A549 (cell line): ENCODE data around the gene A4GNT. TPM values are rescaled to one million over a fixed set of nuclear protein-coding genes. Genes with fewer than 3 reads are reported as not detected.

ENCODE experiments used
- ATAC-seq, 2 experiments: fragments of 200-7000 bp in 1 of 2; fragments of >200 bp in 1 of 2; cut with Nextera tagmentation in 1 of 2; cut with Tn5 transposase in 1 of 2; 3 replicates each; pipeline versions ENCODE4 v1.8.0 to v1.9.1; 2018 to 2020; ENCODE audit warnings: mild to moderate bottlenecking in 1 of 2, moderate library complexity in 1 of 2
- CTCF ChIA-PET: fragments of 300-600 bp; sonication (Branson Sonifier 250); formaldehyde crosslinking; extraction: SDS; loops from one replicate; lab custom pipeline; 2021; ENCODE audit warnings: antibody characterized with exemption, inconsistent platforms; lab: Yijun Ruan, JAX
- POLR2A ChIA-PET: fragments of 350-600 bp; formaldehyde crosslinking; extraction: SDS; loops from one replicate; lab custom pipeline; 2021; ENCODE audit warnings: antibody characterized with exemption, inconsistent platforms; lab: Yijun Ruan, JAX
- DNase-seq, 2 experiments: peaks; one replicate each; pipeline versions ENCODE4 v3.0.0 to v3.0.0-alpha.2; 2011 to 2016; ENCODE audit warnings: low read depth in 1 of 2, low spot score in 1 of 2
- FAIRE-seq: peaks from 2 replicates; lab custom pipeline; 2011; peaks lifted over from hg19 to GRCh38; lab: Jason Lieb, UNC
- H3K27ac ChIP-seq, 2 experiments: fragments of >200 bp; sonication (Bioruptor Twin); formaldehyde crosslinking; 3 replicates each; pipeline ENCODE4 v1.5.1; 2016 to 2017
- H3K4me1 ChIP-seq: fragments of >200 bp; sonication (Bioruptor Twin); formaldehyde crosslinking; 3 replicates; pipeline ENCODE4 v1.6.1; 2016
- H3K4me2 ChIP-seq: fragments of >200 bp; sonication (Bioruptor Twin); formaldehyde crosslinking; 3 replicates; pipeline ENCODE4 v1.6.1; 2016
- H3K4me3 ChIP-seq: fragments of >200 bp; sonication (Bioruptor Twin); formaldehyde crosslinking; 3 replicates; pipeline ENCODE4 v1.5.1; 2016
- H3K9me3 ChIP-seq: fragments of >200 bp; sonication (Bioruptor Twin); formaldehyde crosslinking; 3 replicates; pipeline ENCODE4 v1.6.1; 2016
- CBX2 ChIP-seq: fragments of 200-600 bp; sonication (generic); IDR thresholded peaks from 2 replicates; pipeline ENCODE4 v1.6.1; 2016; ENCODE audit warnings: low read depth, mild to moderate bottlenecking, borderline replicate concordance
- EHMT2 ChIP-seq: fragments of 200-600 bp; sonication (generic); IDR thresholded peaks from 2 replicates; pipeline ENCODE4 v1.6.1; 2016; ENCODE audit warnings: antibody characterized with exemption, low read depth, mild to moderate bottlenecking, moderate library complexity
- FOXS1 ChIP-seq: fragments of 250-450 bp; sonication (Bioruptor Pico); IDR thresholded peaks from 2 replicates; pipeline ENCODE4 v1.5.0; 2020; ENCODE audit warnings: mild to moderate bottlenecking, moderate library complexity
- HEYL ChIP-seq: fragments of 250-450 bp; sonication (Bioruptor Pico); IDR thresholded peaks from 2 replicates; pipeline ENCODE4 v1.8.0; 2021; ENCODE audit warnings: mild to moderate bottlenecking, moderate library complexity
- HOXA7 ChIP-seq: fragments of 250-450 bp; sonication (Bioruptor Pico); IDR thresholded peaks from 2 replicates; pipeline ENCODE4 v1.5.0; 2020; ENCODE audit warnings: mild to moderate bottlenecking, moderate library complexity
- HOXB13 ChIP-seq: fragments of 250-450 bp; sonication (Bioruptor Pico); IDR thresholded peaks from 2 replicates; pipeline ENCODE4 v1.5.0; 2020; ENCODE audit warnings: low read depth, mild to moderate bottlenecking, moderate library complexity
- HOXB5 ChIP-seq: fragments of 250-450 bp; sonication (Bioruptor Pico); IDR thresholded peaks from 2 replicates; pipeline ENCODE4 v1.5.0; 2020; ENCODE audit warnings: mild to moderate bottlenecking, moderate library complexity
- JUNB ChIP-seq: fragments of >200 bp; sonication (Bioruptor Twin); formaldehyde crosslinking; IDR thresholded peaks from 2 replicates; pipeline ENCODE4 v1.6.1; 2016
- KDM1A ChIP-seq: fragments of 200-600 bp; sonication (generic); IDR thresholded peaks from 2 replicates; pipeline ENCODE4 v1.6.1; 2016; ENCODE audit warnings: low read depth, mild to moderate bottlenecking
- MAFK ChIP-seq: fragments of 450-650 bp; IDR thresholded peaks from 2 replicates; pipeline ENCODE4 v1.6.1; 2014; ENCODE audit not compliant: partially characterized antibody
- NFE2L2 ChIP-seq: fragments of 150-350 bp; conservative IDR thresholded peaks from 2 replicates; pipeline ENCODE4 v1.6.1; 2014; ENCODE audit warnings: low read length
- NPAS2 ChIP-seq: fragments of 250-450 bp; sonication (Bioruptor Pico); IDR thresholded peaks from 2 replicates; pipeline ENCODE4 v1.8.0; 2022; ENCODE audit warnings: mild to moderate bottlenecking, moderate library complexity, borderline replicate concordance
- POLR2AphosphoS2 ChIP-seq: conservative IDR thresholded peaks from 2 replicates; pipeline ENCODE4 v1.6.1; 2012; ENCODE audit warnings: low read length, improper control_type of control experiment, inconsistent platforms
- RFX5 ChIP-seq: fragments of 450-650 bp; IDR thresholded peaks from 2 replicates; pipeline ENCODE4 v1.7.1; 2014; ENCODE audit warnings: antibody characterized with exemption, mild to moderate bottlenecking, moderate library complexity
- SMC3 ChIP-seq: fragments of >200 bp; sonication (Bioruptor Twin); formaldehyde crosslinking; IDR thresholded peaks from 3 replicates; pipeline ENCODE4 v1.6.1; 2018; ENCODE audit warnings: inconsistent platforms
- ZNF302 ChIP-seq: fragments of 250-450 bp; sonication (Bioruptor Pico); IDR thresholded peaks from 2 replicates; pipeline ENCODE4 v1.9.0; 2021; ENCODE audit warnings: inconsistent platforms, mild to moderate bottlenecking, moderate library complexity
- WGBS: methylation state at CpG from one replicate; pipeline ENCODE4 v1.1.6; 2017; ENCODE audit errors: missing lambda C conversion rate; 5-methylcytosine and 5-hydroxymethylcytosine counted together
- polyA plus RNA-seq, 4 experiments: library from polyadenylated mRNA; depleted of rRNA in 3 of 4; stranded (reverse); fragments of >200 nt; fragmentation: RNase III in 1 of 4; extraction: RNeasy Plus Mini Kit Qiagen cat#74134 plus additional on column Dnase treatment in 1 of 4; gene quantifications; 2 replicates in 3 of 4; 3 replicates in 1 of 4; pipeline ENCODE4 v1.2.3, GENCODE V29; 2011 to 2017
- TF ChIP-seq, protein P1 (sequence below): fragments of >200 bp; sonication (Bioruptor Twin); formaldehyde crosslinking; IDR thresholded peaks from 3 replicates; pipeline ENCODE4 v1.6.1; 2016
- TF ChIP-seq, protein P2 (sequence below): fragments of >200 bp; sonication (Bioruptor Twin); formaldehyde crosslinking; IDR thresholded peaks from 3 replicates; pipeline ENCODE4 v1.5.1; 2016
- TF ChIP-seq, protein P3 (sequence below): fragments of >200 bp; sonication (Bioruptor Twin); formaldehyde crosslinking; IDR thresholded peaks from 2 replicates; pipeline ENCODE4 v1.6.1; 2016
- TF ChIP-seq, protein P4 (sequence below): fragments of 250-450 bp; sonication (Bioruptor Pico); IDR thresholded peaks from 2 replicates; pipeline ENCODE4 v1.5.0; 2020; ENCODE audit warnings: low read depth, mild to moderate bottlenecking, moderate library complexity
- TF ChIP-seq, protein P5 (sequence below): fragments of 250-450 bp; sonication (Bioruptor Pico); IDR thresholded peaks from 2 replicates; pipeline ENCODE4 v1.5.0; 2021; ENCODE audit warnings: mild to moderate bottlenecking, moderate library complexity, borderline replicate concordance
- TF ChIP-seq, protein P6 (sequence below): IDR thresholded peaks from 2 replicates; pipeline ENCODE4 v1.6.1; 2012

The A4GNT gene
- polyA plus RNA-seq, 2 of the 4 experiments (the other 2 are of a cell fraction) = not detected

DNA sequence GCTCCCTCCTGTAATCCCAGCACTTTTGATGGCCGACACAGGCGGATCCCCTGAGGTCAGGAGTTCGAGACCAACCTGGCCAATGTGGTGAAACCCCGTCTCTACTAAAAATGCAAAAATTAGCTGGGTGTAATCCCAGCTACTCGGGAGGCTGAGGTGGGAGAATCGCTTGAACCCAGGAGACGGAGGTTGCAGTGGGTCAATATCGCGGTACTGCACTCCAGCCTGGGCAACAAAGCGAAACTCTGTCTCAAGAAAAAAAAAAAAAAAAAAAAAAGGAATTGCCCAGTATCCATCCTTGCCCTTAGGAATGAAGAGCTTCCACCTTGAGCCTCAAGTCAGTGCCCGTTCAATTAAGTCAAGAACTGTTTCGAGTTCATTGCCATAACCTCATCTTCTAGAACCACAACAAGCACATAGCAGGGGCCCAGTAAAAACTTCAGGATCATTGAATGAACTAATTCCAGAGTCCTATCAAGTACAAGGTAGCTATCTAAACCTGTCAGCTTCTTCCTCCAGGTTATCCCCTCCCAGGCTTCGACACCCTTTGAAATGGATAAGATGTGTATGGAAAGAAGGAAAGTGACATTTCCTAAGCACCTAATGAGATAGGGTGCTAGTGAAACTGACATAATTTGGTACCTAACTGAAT, 41.7 kb upstream of the A4GNT start (continued):
- TF ChIP-seq, protein P1, sequence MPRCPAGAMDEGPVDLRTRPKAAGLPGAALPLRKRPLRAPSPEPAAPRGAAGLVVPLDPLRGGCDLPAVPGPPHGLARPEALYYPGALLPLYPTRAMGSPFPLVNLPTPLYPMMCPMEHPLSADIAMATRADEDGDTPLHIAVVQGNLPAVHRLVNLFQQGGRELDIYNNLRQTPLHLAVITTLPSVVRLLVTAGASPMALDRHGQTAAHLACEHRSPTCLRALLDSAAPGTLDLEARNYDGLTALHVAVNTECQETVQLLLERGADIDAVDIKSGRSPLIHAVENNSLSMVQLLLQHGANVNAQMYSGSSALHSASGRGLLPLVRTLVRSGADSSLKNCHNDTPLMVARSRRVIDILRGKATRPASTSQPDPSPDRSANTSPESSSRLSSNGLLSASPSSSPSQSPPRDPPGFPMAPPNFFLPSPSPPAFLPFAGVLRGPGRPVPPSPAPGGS = no peak
- TF ChIP-seq MAFK (no peak), KDM1A (no peak), HOXB13 (CRISPR knock-in tag) (no peak), HOXA7 (no peak)

DNA sequence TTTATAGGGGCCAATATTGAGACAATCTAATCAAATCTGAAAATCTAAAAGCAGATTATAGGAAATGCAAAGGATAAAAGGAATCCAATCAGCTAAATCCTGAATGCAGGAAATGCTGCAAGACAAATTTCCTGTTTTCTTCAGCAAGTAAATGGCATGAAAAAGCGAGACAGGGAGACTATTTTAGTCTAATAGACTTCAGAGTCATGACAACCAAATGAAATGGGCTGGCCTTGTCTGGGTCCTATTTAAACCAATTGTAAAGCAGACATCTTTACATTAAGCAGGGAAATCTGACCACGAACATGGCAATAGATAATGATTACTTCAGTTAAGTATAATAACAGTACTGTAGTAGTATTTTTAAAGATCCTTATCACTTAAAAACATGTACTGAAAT, 40.4 kb upstream of the A4GNT start:
- ATAC-seq = no peak
- 88% methylated on average over 2 of the region's 2 CpGs for WGBS
- Histone ChIP-seq H3K4me3 (no peak overlapping the region), H3K4me2 (no peak overlapping the region), H3K27ac (no peak overlapping the region), H3K4me1 (peaks cover 6% of the 10 kb centered on the region; the same call in 1 of the 3 replicates), H3K9me3 (no peaks in the 10 kb centered on the region)
- no peak for DNase-seq
- POLR2A ChIA-PET = interaction anchor here (1.1 kb wide), 1 partner anchor 15 kb away, joined by 3 read pairs; no protein-coding TSS in a partner anchor
- TF ChIP-seq ZNF302 (CRISPR knock-in tag) (no peak), RFX5 (no peak)
- FAIRE-seq = no peak
- CTCF ChIA-PET = interaction anchor here (0.6 to 0.9 kb wide), 2 partner anchors 28 to 245 kb away, joined by 3 read pairs; no protein-coding TSS in a partner anchor

DNA sequence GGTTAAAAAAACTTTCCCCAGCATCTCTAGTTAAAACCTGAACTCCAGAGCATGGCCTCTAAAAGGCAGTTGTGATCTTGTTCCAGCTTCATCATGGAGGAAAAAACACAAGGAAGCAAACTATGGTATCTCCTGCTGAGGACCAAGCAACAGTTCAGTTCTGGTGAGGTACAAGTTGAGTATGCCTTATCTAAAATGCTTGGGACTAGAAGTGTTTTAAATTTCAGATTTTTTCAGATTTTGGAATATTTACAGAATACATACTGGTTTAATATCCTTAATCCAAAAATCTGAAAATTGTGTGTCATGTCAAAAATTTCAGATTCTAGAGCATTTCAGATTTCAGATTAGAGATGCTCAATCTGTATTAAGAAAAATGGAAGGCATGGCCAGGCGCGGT, 32.9 kb upstream of the A4GNT start:
- DNase-seq = no peak
- ChIA-PET CTCF (no interaction called here), POLR2A (no interaction called here)
- WGBS = 89% methylated on average over 2 of the region's 2 CpGs
- Histone ChIP-seq H3K9me3 (no peaks in the 10 kb centered on the region), H3K4me2 (no peak overlapping the region), H3K27ac (no peak overlapping the region), H3K4me1 (no peaks in the 10 kb centered on the region), H3K4me3 (no peak overlapping the region)
- no peak for ATAC-seq
- TF ChIP-seq SMC3 = no peak
- FAIRE-seq = no peak

DNA sequence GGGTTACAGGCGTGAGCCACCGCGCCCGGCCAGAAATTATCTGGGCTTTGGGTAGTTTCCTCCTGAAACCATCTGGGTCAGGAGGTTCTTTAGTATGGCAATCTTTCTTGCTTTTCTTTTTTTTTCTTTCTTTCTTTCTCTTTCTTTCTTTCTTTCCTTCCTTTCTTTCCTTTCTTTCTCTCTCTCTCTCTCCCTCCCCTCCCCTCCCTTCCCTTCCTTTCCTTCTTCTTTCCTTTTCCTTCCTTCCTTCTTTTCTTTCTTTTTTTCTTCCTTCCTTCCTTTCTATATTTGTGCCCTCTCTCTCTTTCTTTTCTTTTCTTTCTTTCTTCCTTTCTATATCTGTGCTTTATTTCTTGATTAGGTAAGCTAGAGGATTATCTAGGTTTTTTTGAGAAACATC, 25.6 kb upstream of the A4GNT start:
- POLR2A ChIA-PET = no interaction called here
- 92% methylated on average over 4 of the region's 4 CpGs for WGBS
- no peaks in the 10 kb centered on the region for H3K4me1 ChIP-seq
- ATAC-seq (no peak), FAIRE-seq (no peak), DNase-seq (no peak)
- no peak overlapping the region for H3K27ac ChIP-seq
- 0 out of 3 replicates have a peak, but pooled peaks cover 2% of the 10 kb centered on the region for H3K9me3 ChIP-seq
- no peak overlapping the region for H3K4me3 ChIP-seq
- H3K4me2 ChIP-seq = no peak overlapping the region
- CTCF ChIA-PET = no interaction called here
- TF ChIP-seq, protein P2, sequence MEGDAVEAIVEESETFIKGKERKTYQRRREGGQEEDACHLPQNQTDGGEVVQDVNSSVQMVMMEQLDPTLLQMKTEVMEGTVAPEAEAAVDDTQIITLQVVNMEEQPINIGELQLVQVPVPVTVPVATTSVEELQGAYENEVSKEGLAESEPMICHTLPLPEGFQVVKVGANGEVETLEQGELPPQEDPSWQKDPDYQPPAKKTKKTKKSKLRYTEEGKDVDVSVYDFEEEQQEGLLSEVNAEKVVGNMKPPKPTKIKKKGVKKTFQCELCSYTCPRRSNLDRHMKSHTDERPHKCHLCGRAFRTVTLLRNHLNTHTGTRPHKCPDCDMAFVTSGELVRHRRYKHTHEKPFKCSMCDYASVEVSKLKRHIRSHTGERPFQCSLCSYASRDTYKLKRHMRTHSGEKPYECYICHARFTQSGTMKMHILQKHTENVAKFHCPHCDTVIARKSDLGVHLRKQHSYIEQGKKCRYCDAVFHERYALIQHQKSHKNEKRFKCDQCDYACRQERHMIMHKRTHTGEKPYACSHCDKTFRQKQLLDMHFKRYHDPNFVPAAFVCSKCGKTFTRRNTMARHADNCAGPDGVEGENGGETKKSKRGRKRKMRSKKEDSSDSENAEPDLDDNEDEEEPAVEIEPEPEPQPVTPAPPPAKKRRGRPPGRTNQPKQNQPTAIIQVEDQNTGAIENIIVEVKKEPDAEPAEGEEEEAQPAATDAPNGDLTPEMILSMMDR = no peak
- TF ChIP-seq, protein P3, sequence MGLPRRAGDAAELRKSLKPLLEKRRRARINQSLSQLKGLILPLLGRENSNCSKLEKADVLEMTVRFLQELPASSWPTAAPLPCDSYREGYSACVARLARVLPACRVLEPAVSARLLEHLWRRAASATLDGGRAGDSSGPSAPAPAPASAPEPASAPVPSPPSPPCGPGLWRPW = no peak
- no peak for TF ChIP-seq ZNF302 (CRISPR knock-in tag)
- TF ChIP-seq POLR2AphosphoS2 = no peak
- no peak for TF ChIP-seq MAFK
- TF ChIP-seq HOXB5 = no peak

DNA sequence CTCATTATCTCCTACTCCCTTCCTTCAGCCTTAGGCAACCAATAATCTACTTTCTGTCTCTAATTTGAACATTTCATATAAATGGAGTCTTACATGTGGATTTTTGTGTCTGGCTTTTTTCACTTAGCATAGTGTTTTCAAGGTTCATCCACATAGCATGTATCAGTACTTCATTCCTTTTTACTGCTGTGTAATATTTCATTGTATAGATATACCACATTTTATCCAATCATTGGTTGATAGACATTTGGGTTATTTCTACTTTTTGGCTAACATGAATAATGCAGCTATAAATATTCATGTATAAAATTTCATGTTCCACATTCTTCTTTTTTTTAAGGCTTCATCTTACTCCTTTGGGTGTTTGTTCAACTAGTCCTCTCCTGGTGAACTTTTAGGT, 22.3 kb upstream of the A4GNT start:
- Histone ChIP-seq H3K4me1 (no peaks in the 10 kb centered on the region), H3K4me3 (no peak overlapping the region), H3K4me2 (no peak overlapping the region), H3K27ac (no peak overlapping the region), H3K9me3 (0 out of 3 replicates have a peak, but pooled peaks cover 2% of the 10 kb centered on the region)
- CTCF ChIA-PET = no interaction called here
- POLR2A ChIA-PET = no interaction called here
- FAIRE-seq (no peak), ATAC-seq (no peak), DNase-seq (no peak)
- no peak for TF ChIP-seq CBX2
- no peak for TF ChIP-seq FOXS1 (CRISPR knock-in tag)
- no peak for TF ChIP-seq JUNB
- no peak for TF ChIP-seq NFE2L2
- TF ChIP-seq HEYL (CRISPR knock-in tag) = no peak
- TF ChIP-seq, protein P3 = no peak
- TF ChIP-seq, protein P4, sequence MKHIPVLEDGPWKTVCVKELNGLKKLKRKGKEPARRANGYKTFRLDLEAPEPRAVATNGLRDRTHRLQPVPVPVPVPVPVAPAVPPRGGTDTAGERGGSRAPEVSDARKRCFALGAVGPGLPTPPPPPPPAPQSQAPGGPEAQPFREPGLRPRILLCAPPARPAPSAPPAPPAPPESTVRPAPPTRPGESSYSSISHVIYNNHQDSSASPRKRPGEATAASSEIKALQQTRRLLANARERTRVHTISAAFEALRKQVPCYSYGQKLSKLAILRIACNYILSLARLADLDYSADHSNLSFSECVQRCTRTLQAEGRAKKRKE (CRISPR knock-in tag) = no peak
- no peak for TF ChIP-seq HOXB5
- TF ChIP-seq EHMT2 = no peak
- TF ChIP-seq, protein P5, sequence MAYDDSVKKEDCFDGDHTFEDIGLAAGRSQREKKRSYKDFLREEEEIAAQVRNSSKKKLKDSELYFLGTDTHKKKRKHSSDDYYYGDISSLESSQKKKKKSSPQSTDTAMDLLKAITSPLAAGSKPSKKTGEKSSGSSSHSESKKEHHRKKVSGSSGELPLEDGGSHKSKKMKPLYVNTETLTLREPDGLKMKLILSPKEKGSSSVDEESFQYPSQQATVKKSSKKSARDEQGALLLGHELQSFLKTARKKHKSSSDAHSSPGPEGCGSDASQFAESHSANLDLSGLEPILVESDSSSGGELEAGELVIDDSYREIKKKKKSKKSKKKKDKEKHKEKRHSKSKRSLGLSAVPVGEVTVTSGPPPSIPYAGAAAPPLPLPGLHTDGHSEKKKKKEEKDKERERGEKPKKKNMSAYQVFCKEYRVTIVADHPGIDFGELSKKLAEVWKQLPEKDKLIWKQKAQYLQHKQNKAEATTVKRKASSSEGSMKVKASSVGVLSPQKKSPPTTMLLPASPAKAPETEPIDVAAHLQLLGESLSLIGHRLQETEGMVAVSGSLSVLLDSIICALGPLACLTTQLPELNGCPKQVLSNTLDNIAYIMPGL = no peak
- no peak for TF ChIP-seq NPAS2 (CRISPR knock-in tag)
- TF ChIP-seq, protein P6, sequence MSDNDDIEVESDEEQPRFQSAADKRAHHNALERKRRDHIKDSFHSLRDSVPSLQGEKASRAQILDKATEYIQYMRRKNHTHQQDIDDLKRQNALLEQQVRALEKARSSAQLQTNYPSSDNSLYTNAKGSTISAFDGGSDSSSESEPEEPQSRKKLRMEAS = no peak
